Muscle layer of duodenum (tissue), 2 donors: Measurements from ENCODE around the gene LGALS3BP.

ENCODE experiments used
- H3K27ac ChIP-seq: one replicate; pipeline ENCODE4 v1.7.0; 2013; ENCODE audit warnings: mild to moderate bottlenecking, low read length
- H3K27me3 ChIP-seq: one replicate; pipeline ENCODE4 v1.7.0; 2013; ENCODE audit warnings: low read depth, mild to moderate bottlenecking, control low read depth, low read length
- H3K36me3 ChIP-seq, 2 donors: one replicate each; pipeline ENCODE4 v1.7.0; 2013; ENCODE audit warnings: low read length in 2 of 2, control low read depth in 1 of 2, mild to moderate bottlenecking in 1 of 2; ENCODE audit not compliant: insufficient read depth in 2 of 2, control insufficient read depth in 1 of 2
- H3K4me1 ChIP-seq, 2 donors: one replicate each; pipeline ENCODE4 v1.7.0; 2013; ENCODE audit warnings: low read length in 2 of 2, mild to moderate bottlenecking in 2 of 2, control low read depth in 1 of 2, moderate library complexity in 1 of 2; ENCODE audit not compliant: insufficient read depth in 2 of 2, control insufficient read depth in 1 of 2
- H3K4me3 ChIP-seq, 2 donors: one replicate each; pipeline ENCODE4 v1.7.0; 2013; ENCODE audit warnings: low read length in 2 of 2, low read depth in 1 of 2, mild to moderate bottlenecking in 1 of 2
- H3K9me3 ChIP-seq, 2 donors: one replicate each; pipeline ENCODE4 v1.7.0; 2013; ENCODE audit warnings: low read length in 2 of 2, control low read depth in 1 of 2, mild to moderate bottlenecking in 1 of 2; ENCODE audit not compliant: control insufficient read depth in 1 of 2
- donor health status: healthy.

The LGALS3BP gene

GRCh38 chr17:78986048-78986648 lies 6.4 kb upstream of the LGALS3BP start:
- no peaks in the 10 kb centered on the region for H3K27me3 ChIP-seq
- H3K4me1 ChIP-seq, result peaks cover 0 to 13% of the 10 kb centered on the region in 2 donors
- no peaks in the 10 kb centered on the region for H3K9me3 ChIP-seq
- H3K4me3 ChIP-seq, result peak overlapping the region; percentile 49 to 55
- peaks cover 6 to 11% of the 10 kb centered on the region in 2 donors for H3K36me3 ChIP-seq
- H3K27ac ChIP-seq, result peak overlapping the region; percentile 68

DNA sequence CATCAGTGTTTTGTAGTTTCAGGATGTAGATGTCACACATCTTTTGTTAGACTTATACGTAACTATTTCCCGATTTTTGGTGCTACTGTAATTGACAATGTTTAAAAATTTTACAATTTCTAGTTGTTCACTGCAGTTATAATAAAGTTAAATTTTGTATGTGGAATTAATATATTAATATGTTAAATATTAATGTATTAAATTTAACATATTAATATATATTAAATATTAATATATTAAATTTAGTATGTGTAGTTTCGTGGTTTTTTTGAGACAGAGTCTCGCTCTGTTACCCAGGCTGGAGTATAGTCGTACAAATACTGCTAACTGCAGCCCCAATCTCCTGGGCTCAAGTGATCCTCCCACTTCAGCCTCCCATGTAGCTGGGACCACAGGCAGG lies 5.7 kb upstream of the LGALS3BP start:
- Histone ChIP-seq H3K4me1 (peaks cover 0 to 15% of the 10 kb centered on the region in 2 donors), H3K27me3 (no peaks in the 10 kb centered on the region), H3K4me3 (no peak overlapping the region), H3K36me3 (peaks cover 0 to 3% of the 10 kb centered on the region in 2 donors), H3K9me3 (no peaks in the 10 kb centered on the region), H3K27ac (no peak overlapping the region)

DNA sequence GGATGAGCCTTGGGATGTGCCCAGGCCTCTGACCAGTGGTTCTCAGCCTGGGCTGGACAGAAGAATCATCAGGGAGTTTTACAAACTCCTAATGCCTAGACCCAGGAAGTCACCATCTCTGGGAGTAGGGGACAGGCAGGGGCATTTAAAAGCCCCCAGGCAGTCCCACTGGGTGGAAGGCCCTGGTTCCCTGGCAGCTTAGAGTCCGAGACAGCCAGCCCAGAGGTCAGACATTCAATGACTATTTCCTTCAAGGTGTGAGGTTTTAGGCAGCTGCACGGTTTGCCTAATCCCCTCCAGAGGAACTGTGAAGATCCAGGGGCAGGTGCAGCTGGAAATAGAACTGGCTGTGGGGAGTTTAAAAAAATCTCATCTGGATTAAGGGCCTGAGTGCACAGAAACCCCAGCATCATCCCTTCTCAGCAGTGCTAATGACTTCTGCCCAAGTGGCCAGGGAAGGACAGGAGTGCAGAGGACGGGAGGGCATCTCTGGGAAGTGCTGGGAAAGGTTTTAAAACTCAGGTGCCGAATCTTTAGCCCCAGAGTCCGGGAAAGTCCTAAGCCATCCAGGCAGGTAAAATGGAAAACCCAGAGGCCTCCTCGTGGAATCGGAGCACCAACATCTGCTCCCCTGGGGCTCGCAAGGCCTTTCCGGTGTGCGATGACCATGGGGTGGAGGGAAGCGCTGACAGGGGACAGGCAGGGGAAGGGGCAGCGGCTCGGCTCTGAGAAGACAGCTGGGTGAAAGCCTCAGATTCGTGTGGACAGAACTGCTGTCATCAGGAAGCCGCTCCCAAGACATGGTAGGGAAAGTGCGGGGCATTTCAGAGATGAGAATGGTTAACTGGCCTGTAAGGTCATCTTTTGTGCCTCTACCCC lies 1.5 kb upstream of the LGALS3BP start:
- Histone ChIP-seq H3K36me3 (no peaks in the 10 kb centered on the region), H3K27ac (no peak overlapping the region), H3K4me3 (no peak overlapping the region), H3K4me1 (peaks cover 4 to 42% of the 10 kb centered on the region in 2 donors), H3K27me3 (no peaks in the 10 kb centered on the region), H3K9me3 (no peaks in the 10 kb centered on the region)

GRCh38 chr17:78980624-78980972 lies 875 bp upstream of the LGALS3BP start:
- Histone ChIP-seq H3K9me3 (no peaks in the 10 kb centered on the region), H3K27me3 (no peaks in the 10 kb centered on the region), H3K36me3 (no peaks in the 10 kb centered on the region), H3K27ac (no peak overlapping the region), H3K4me1 (peaks cover 7 to 46% of the 10 kb centered on the region in 2 donors), H3K4me3 (no peak overlapping the region)

GRCh38 chr17:78977997-78978973 lies 1.4 kb downstream of the LGALS3BP start:
- Histone ChIP-seq H3K27ac (no peak overlapping the region), H3K4me1 (peaks cover 9 to 58% of the 10 kb centered on the region in 2 donors), H3K36me3 (no peaks in the 10 kb centered on the region), H3K27me3 (no peaks in the 10 kb centered on the region), H3K9me3 (no peaks in the 10 kb centered on the region), H3K4me3 (peak overlapping the region; percentile 44 to 48)

DNA sequence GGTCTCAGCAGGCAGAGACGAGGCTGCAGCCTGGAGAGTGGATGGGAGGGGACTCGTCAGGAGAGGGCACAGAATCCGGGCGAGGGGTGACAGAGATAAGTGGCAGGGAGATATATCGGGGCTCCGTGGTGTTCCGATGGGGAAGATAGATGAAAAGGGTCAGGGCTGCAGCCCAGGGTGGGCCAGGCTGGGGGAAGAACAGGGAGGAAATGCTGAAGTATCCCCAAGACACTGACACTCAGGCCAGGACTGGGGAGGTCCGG lies 2.1 kb downstream of the LGALS3BP start:
- no peaks in the 10 kb centered on the region for H3K27me3 ChIP-seq
- H3K9me3 ChIP-seq, result no peaks in the 10 kb centered on the region
- H3K4me3 ChIP-seq, result peak overlapping the region; percentile 30 to 42
- H3K4me1 ChIP-seq, result peaks cover 9 to 58% of the 10 kb centered on the region in 2 donors
- no peak overlapping the region for H3K27ac ChIP-seq
- no peaks in the 10 kb centered on the region for H3K36me3 ChIP-seq

- Histone ChIP-seq H3K36me3 (no peaks in the 10 kb centered on the region), H3K27me3 (no peaks in the 10 kb centered on the region), H3K9me3 (no peaks in the 10 kb centered on the region), H3K27ac (no peak overlapping the region), H3K4me3 (peak overlapping the region; percentile 30 to 42), H3K4me1 (peaks cover 9 to 58% of the 10 kb centered on the region in 2 donors)
Observed at GRCh38 chr17:78976907-78977680, 2.6 kb downstream of the LGALS3BP start.

GRCh38 chr17:78974635-78975591 lies 4.8 kb downstream of the LGALS3BP start:
- Histone ChIP-seq H3K4me3 (peak overlapping the region in 1 of 2 donors; percentile 23), H3K9me3 (no peaks in the 10 kb centered on the region), H3K27ac (no peak overlapping the region), H3K4me1 (peaks cover 9 to 61% of the 10 kb centered on the region in 2 donors), H3K27me3 (no peaks in the 10 kb centered on the region), H3K36me3 (no peaks in the 10 kb centered on the region)

DNA sequence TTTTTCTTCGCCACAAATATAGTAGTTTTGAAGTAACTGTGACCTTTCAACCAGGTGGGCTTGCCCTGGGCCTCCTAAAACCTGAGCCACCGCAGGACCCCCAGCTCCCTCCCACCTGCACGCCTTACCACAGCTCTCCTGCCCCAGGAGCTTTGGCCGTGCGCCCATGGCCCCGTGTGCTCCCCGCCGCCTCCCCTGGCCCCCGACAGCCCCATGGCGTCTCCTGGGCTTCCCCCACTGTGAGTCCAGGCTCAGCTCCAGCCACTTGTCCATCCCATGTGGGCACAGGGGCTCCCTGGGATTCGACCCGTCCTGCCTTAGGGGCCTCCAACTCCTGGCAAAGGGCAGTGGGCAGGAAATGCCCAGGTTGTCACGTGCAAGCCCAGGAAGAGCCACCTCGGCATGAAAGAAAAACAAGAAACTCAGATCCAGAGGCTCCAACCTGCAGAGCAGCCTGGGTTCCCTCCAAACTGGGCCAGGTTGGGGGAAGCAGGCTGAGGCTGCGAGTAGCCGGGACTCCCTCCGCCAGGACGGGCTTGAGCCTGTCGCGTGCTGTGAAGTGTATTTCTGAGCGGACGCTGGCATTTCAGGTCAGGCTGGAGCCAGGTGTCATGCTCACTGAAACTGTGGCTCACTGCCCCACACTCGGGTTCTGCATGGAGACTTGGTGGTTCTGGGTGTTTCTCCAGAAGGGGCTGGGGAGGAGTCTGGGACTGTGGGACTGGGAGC lies 5.8 kb downstream of the LGALS3BP start:
- Histone ChIP-seq H3K9me3 (no peaks in the 10 kb centered on the region), H3K36me3 (peaks cover 2% of the 10 kb centered on the region in 2 donors), H3K27ac (no peak overlapping the region), H3K4me3 (no peak overlapping the region), H3K27me3 (no peaks in the 10 kb centered on the region), H3K4me1 (peaks cover 9 to 55% of the 10 kb centered on the region in 2 donors)
